Tibial nerve (tissue), 4 donors: ENCODE measurements around the gene KLK3.

ENCODE experiments used
- EP300 ChIP-seq, 2 donors: sonication (generic); formaldehyde crosslinking; IDR thresholded peaks; one replicate each; pipeline ENCODE4 v1.6.1; 2017; ENCODE audit warnings: antibody characterized with exemption in 2 of 2, mild to moderate bottlenecking in 1 of 2
- TF ChIP-seq, protein P1 (sequence below), 5 experiments: fragments of 200-600 bp in 3 of 5; fragments of 450-650 bp in 2 of 5; sonication (generic) in 3 of 5; IDR thresholded peaks; one replicate each; pipeline ENCODE4 v1.5.1; 2016 to 2019; ENCODE audit warnings: antibody characterized with exemption in 5 of 5, mild to moderate bottlenecking in 3 of 5, moderate library complexity in 2 of 5

DNA sequence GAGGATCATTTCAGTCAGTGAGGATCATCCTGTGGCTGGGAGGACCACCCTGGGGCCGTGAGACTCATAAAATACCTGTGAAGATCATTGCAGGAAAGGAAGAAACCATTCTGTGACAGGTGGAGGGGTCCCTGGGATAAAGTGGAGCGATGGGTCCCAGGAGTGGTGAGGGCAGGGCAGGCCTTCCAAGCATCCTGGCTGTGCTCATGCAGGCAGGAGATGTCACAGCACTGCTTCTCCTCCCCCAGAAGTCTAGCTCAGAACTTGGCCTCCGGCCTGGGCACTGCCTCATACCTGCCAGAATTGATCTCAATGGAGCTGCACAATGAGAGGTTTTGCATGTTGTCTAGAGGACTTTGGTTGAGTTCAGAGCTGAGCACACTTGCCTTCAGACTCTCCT, 42.2 kb upstream of the KLK3 start:
- TF ChIP-seq, protein P1, sequence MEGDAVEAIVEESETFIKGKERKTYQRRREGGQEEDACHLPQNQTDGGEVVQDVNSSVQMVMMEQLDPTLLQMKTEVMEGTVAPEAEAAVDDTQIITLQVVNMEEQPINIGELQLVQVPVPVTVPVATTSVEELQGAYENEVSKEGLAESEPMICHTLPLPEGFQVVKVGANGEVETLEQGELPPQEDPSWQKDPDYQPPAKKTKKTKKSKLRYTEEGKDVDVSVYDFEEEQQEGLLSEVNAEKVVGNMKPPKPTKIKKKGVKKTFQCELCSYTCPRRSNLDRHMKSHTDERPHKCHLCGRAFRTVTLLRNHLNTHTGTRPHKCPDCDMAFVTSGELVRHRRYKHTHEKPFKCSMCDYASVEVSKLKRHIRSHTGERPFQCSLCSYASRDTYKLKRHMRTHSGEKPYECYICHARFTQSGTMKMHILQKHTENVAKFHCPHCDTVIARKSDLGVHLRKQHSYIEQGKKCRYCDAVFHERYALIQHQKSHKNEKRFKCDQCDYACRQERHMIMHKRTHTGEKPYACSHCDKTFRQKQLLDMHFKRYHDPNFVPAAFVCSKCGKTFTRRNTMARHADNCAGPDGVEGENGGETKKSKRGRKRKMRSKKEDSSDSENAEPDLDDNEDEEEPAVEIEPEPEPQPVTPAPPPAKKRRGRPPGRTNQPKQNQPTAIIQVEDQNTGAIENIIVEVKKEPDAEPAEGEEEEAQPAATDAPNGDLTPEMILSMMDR (IDR thresholded peaks at IDR 0.05), result no peak
- TF ChIP-seq EP300 (IDR thresholded peaks at IDR 0.05), result no peak
